Measurements from ENCODE around the gene STK38L.

Gene STK38L

GRCh38 chr12:27337376-27337775 lies 93.3 kb downstream of the STK38L start:
- H3K27ac ChIP-seq (ENCODE audit: low read length), result no peak overlapping the region
- H3K27me3 ChIP-seq (ENCODE audit: low read depth, low read length), result no peaks in the 10 kb centered on the region
- peaks cover 0 to under 1% of the 10 kb centered on the region in 2 donors for H3K4me1 ChIP-seq (ENCODE audit: control insufficient read depth in 1 of 2, insufficient read depth in 2 of 2, low read length in 2 of 2)
- H3K9me3 ChIP-seq (ENCODE audit: control insufficient read depth in 1 of 2, low read length in 2 of 2), result no peaks in the 10 kb centered on the region
- no peaks in the 10 kb centered on the region for H3K36me3 ChIP-seq (ENCODE audit: control insufficient read depth in 1 of 2, insufficient read depth in 2 of 2, low read length in 2 of 2)
- H3K4me3 ChIP-seq (ENCODE audit: low read depth in 1 of 2, low read length in 2 of 2), result no peak overlapping the region

GRCh38 chr12:27338473-27338872 lies 94.4 kb downstream of the STK38L start:
- no peaks in the 10 kb centered on the region for H3K27me3 ChIP-seq (ENCODE audit: low read depth, low read length)
- H3K27ac ChIP-seq (ENCODE audit: low read length), result no peak overlapping the region
- H3K36me3 ChIP-seq (ENCODE audit: control insufficient read depth in 1 of 2, insufficient read depth in 2 of 2, low read length in 2 of 2), result no peaks in the 10 kb centered on the region
- H3K4me1 ChIP-seq (ENCODE audit: control insufficient read depth in 1 of 2, insufficient read depth in 2 of 2, low read length in 2 of 2), result no peaks in the 10 kb centered on the region
- no peak overlapping the region for H3K4me3 ChIP-seq (ENCODE audit: low read depth in 1 of 2, low read length in 2 of 2)
- H3K9me3 ChIP-seq (ENCODE audit: control insufficient read depth in 1 of 2, low read length in 2 of 2), result no peaks in the 10 kb centered on the region

- Histone ChIP-seq H3K4me1 (ENCODE audit: control insufficient read depth in 1 of 2, insufficient read depth in 2 of 2, low read length in 2 of 2) (no peaks in the 10 kb centered on the region), H3K27me3 (ENCODE audit: low read depth, low read length) (no peaks in the 10 kb centered on the region), H3K27ac (ENCODE audit: low read length) (no peak overlapping the region), H3K9me3 (ENCODE audit: control insufficient read depth in 1 of 2, low read length in 2 of 2) (no peaks in the 10 kb centered on the region), H3K4me3 (ENCODE audit: low read depth in 1 of 2, low read length in 2 of 2) (no peak overlapping the region), H3K36me3 (ENCODE audit: control insufficient read depth in 1 of 2, insufficient read depth in 2 of 2, low read length in 2 of 2) (no peaks in the 10 kb centered on the region)
Observed at GRCh38 chr12:27340971-27341370, 96.9 kb downstream of the STK38L start.

GRCh38 chr12:27342536-27342935 lies 98.5 kb downstream of the STK38L start:
- H3K27me3 ChIP-seq (ENCODE audit: low read depth, low read length), result no peaks in the 10 kb centered on the region
- H3K36me3 ChIP-seq (ENCODE audit: control insufficient read depth in 1 of 2, insufficient read depth in 2 of 2, low read length in 2 of 2), result no peaks in the 10 kb centered on the region
- no peak overlapping the region for H3K27ac ChIP-seq (ENCODE audit: low read length)
- H3K4me1 ChIP-seq (ENCODE audit: control insufficient read depth in 1 of 2, insufficient read depth in 2 of 2, low read length in 2 of 2), result no peaks in the 10 kb centered on the region
- H3K9me3 ChIP-seq (ENCODE audit: control insufficient read depth in 1 of 2, low read length in 2 of 2), result no peaks in the 10 kb centered on the region
- no peak overlapping the region for H3K4me3 ChIP-seq (ENCODE audit: low read depth in 1 of 2, low read length in 2 of 2)

- no peaks in the 10 kb centered on the region for H3K9me3 ChIP-seq (ENCODE audit: control insufficient read depth in 1 of 2, low read length in 2 of 2)
- H3K36me3 ChIP-seq (ENCODE audit: control insufficient read depth in 1 of 2, insufficient read depth in 2 of 2, low read length in 2 of 2), result no peaks in the 10 kb centered on the region
- H3K4me1 ChIP-seq (ENCODE audit: control insufficient read depth in 1 of 2, insufficient read depth in 2 of 2, low read length in 2 of 2), result no peaks in the 10 kb centered on the region
- H3K4me3 ChIP-seq (ENCODE audit: low read depth in 1 of 2, low read length in 2 of 2), result no peak overlapping the region
- H3K27ac ChIP-seq (ENCODE audit: low read length), result no peak overlapping the region
- no peaks in the 10 kb centered on the region for H3K27me3 ChIP-seq (ENCODE audit: low read depth, low read length)
Observed at GRCh38 chr12:27343255-27344000, 99.3 kb downstream of the STK38L start.

GRCh38 chr12:27344246-27344645 lies 100.2 kb downstream of the STK38L start:
- H3K36me3 ChIP-seq (ENCODE audit: control insufficient read depth in 1 of 2, insufficient read depth in 2 of 2, low read length in 2 of 2), result no peaks in the 10 kb centered on the region
- H3K27me3 ChIP-seq (ENCODE audit: low read depth, low read length), result no peaks in the 10 kb centered on the region
- H3K4me1 ChIP-seq (ENCODE audit: control insufficient read depth in 1 of 2, insufficient read depth in 2 of 2, low read length in 2 of 2), result no peaks in the 10 kb centered on the region
- no peaks in the 10 kb centered on the region for H3K9me3 ChIP-seq (ENCODE audit: control insufficient read depth in 1 of 2, low read length in 2 of 2)
- no peak overlapping the region for H3K27ac ChIP-seq (ENCODE audit: low read length)
- H3K4me3 ChIP-seq (ENCODE audit: low read depth in 1 of 2, low read length in 2 of 2), result no peak overlapping the region

GRCh38 chr12:27344760-27345159 lies 100.7 kb downstream of the STK38L start:
- H3K4me3 ChIP-seq (ENCODE audit: low read depth in 1 of 2, low read length in 2 of 2), result no peak overlapping the region
- no peaks in the 10 kb centered on the region for H3K36me3 ChIP-seq (ENCODE audit: control insufficient read depth in 1 of 2, insufficient read depth in 2 of 2, low read length in 2 of 2)
- no peaks in the 10 kb centered on the region for H3K4me1 ChIP-seq (ENCODE audit: control insufficient read depth in 1 of 2, insufficient read depth in 2 of 2, low read length in 2 of 2)
- no peaks in the 10 kb centered on the region for H3K27me3 ChIP-seq (ENCODE audit: low read depth, low read length)
- H3K9me3 ChIP-seq (ENCODE audit: control insufficient read depth in 1 of 2, low read length in 2 of 2), result no peaks in the 10 kb centered on the region
- no peak overlapping the region for H3K27ac ChIP-seq (ENCODE audit: low read length)

- no peaks in the 10 kb centered on the region for H3K27me3 ChIP-seq (ENCODE audit: low read depth, low read length)
- H3K27ac ChIP-seq (ENCODE audit: low read length), result no peak overlapping the region
- no peaks in the 10 kb centered on the region for H3K9me3 ChIP-seq (ENCODE audit: control insufficient read depth in 1 of 2, low read length in 2 of 2)
- no peak overlapping the region for H3K4me3 ChIP-seq (ENCODE audit: low read depth in 1 of 2, low read length in 2 of 2)
- H3K36me3 ChIP-seq (ENCODE audit: control insufficient read depth in 1 of 2, insufficient read depth in 2 of 2, low read length in 2 of 2), result no peaks in the 10 kb centered on the region
- no peaks in the 10 kb centered on the region for H3K4me1 ChIP-seq (ENCODE audit: control insufficient read depth in 1 of 2, insufficient read depth in 2 of 2, low read length in 2 of 2)
Observed at GRCh38 chr12:27345376-27345775, 101.3 kb downstream of the STK38L start.

- H3K4me1 ChIP-seq (ENCODE audit: control insufficient read depth in 1 of 2, insufficient read depth in 2 of 2, low read length in 2 of 2), result no peaks in the 10 kb centered on the region
- no peaks in the 10 kb centered on the region for H3K9me3 ChIP-seq (ENCODE audit: control insufficient read depth in 1 of 2, low read length in 2 of 2)
- no peak overlapping the region for H3K27ac ChIP-seq (ENCODE audit: low read length)
- no peak overlapping the region for H3K4me3 ChIP-seq (ENCODE audit: low read depth in 1 of 2, low read length in 2 of 2)
- H3K27me3 ChIP-seq (ENCODE audit: low read depth, low read length), result no peaks in the 10 kb centered on the region
- no peaks in the 10 kb centered on the region for H3K36me3 ChIP-seq (ENCODE audit: control insufficient read depth in 1 of 2, insufficient read depth in 2 of 2, low read length in 2 of 2)
Observed at GRCh38 chr12:27347779-27348178, 103.7 kb downstream of the STK38L start.

GRCh38 chr12:27351476-27351875 lies 107.4 kb downstream of the STK38L start:
- Histone ChIP-seq H3K4me3 (ENCODE audit: low read depth in 1 of 2, low read length in 2 of 2) (no peak overlapping the region), H3K4me1 (ENCODE audit: control insufficient read depth in 1 of 2, insufficient read depth in 2 of 2, low read length in 2 of 2) (no peaks in the 10 kb centered on the region), H3K27ac (ENCODE audit: low read length) (no peak overlapping the region), H3K36me3 (ENCODE audit: control insufficient read depth in 1 of 2, insufficient read depth in 2 of 2, low read length in 2 of 2) (no peaks in the 10 kb centered on the region), H3K27me3 (ENCODE audit: low read depth, low read length) (no peaks in the 10 kb centered on the region), H3K9me3 (ENCODE audit: control insufficient read depth in 1 of 2, low read length in 2 of 2) (no peaks in the 10 kb centered on the region)

- H3K27ac ChIP-seq (ENCODE audit: low read length), result no peak overlapping the region
- H3K27me3 ChIP-seq (ENCODE audit: low read depth, low read length), result no peaks in the 10 kb centered on the region
- no peaks in the 10 kb centered on the region for H3K9me3 ChIP-seq (ENCODE audit: control insufficient read depth in 1 of 2, low read length in 2 of 2)
- no peak overlapping the region for H3K4me3 ChIP-seq (ENCODE audit: low read depth in 1 of 2, low read length in 2 of 2)
- H3K4me1 ChIP-seq (ENCODE audit: control insufficient read depth in 1 of 2, insufficient read depth in 2 of 2, low read length in 2 of 2), result no peaks in the 10 kb centered on the region
- H3K36me3 ChIP-seq (ENCODE audit: control insufficient read depth in 1 of 2, insufficient read depth in 2 of 2, low read length in 2 of 2), result no peaks in the 10 kb centered on the region
Observed at GRCh38 chr12:27355486-27355885, 111.4 kb downstream of the STK38L start.

- H3K27me3 ChIP-seq (ENCODE audit: low read depth, low read length), result no peaks in the 10 kb centered on the region
- H3K27ac ChIP-seq (ENCODE audit: low read length), result no peak overlapping the region
- no peaks in the 10 kb centered on the region for H3K9me3 ChIP-seq (ENCODE audit: control insufficient read depth in 1 of 2, low read length in 2 of 2)
- no peaks in the 10 kb centered on the region for H3K4me1 ChIP-seq (ENCODE audit: control insufficient read depth in 1 of 2, insufficient read depth in 2 of 2, low read length in 2 of 2)
- H3K36me3 ChIP-seq (ENCODE audit: control insufficient read depth in 1 of 2, insufficient read depth in 2 of 2, low read length in 2 of 2), result no peaks in the 10 kb centered on the region
- no peak overlapping the region for H3K4me3 ChIP-seq (ENCODE audit: low read depth in 1 of 2, low read length in 2 of 2)
Observed at GRCh38 chr12:27355979-27356378, 111.9 kb downstream of the STK38L start.
